OCI-LY7 (cell line): ENCODE data around the gene ZC3H15. TPM values are rescaled to one million over a fixed set of nuclear protein-coding genes. Genes with fewer than 3 reads are reported as not detected.
A peak's percentile ranks its signal among the peaks of the same experiment; 100 is the strongest.
"Not testable (repeated sequence)": the region's sequence is repeated elsewhere in the genome, so short reads cannot be mapped to it uniquely, and the experiment has no call there.

Source experiments
- Bru-seq: library from RNA; stranded (reverse); fragments of 400-500 nt; gene quantifications from one replicate; lab custom pipeline; 2021; lab: Mats Ljungman, UMichigan
- BruChase-seq, 2 experiments: library from RNA; stranded (reverse); fragments of 400-500 nt; gene quantifications; one replicate each; lab custom pipeline; 2021; lab: Mats Ljungman, UMichigan
- BruUV-seq: library from RNA; stranded (reverse); fragments of 400-500 nt; replicated peaks from 2 replicates; lab custom pipeline; 2021; lab: Mats Ljungman, UMichigan
- CTCF ChIA-PET: fragments of 300-600 bp; sonication (Branson Sonifier 250); formaldehyde crosslinking; loops from one replicate; lab custom pipeline; 2022; ENCODE audit warnings: antibody characterized with exemption; ENCODE audit not compliant: unreplicated experiment; lab: Charles Lee
- POLR2A ChIA-PET: fragments of 300-600 bp; sonication (Branson Sonifier 250); formaldehyde crosslinking; loops from one replicate; lab custom pipeline; 2022; ENCODE audit warnings: antibody characterized with exemption; lab: Charles Lee
- DNase-seq: peaks from one replicate; pipeline ENCODE4 v3.0.0-alpha.2; 2015; ENCODE audit warnings: low spot score
- H2AFZ ChIP-seq: fragments of 200-600 bp; sonication (generic), shearing (Covaris generic); 2 replicates; pipeline ENCODE4 v1.6.1; 2014; ENCODE audit warnings: mild to moderate bottlenecking, antibody characterized with exemption, low read length, moderate library complexity
- H3K27ac ChIP-seq: fragments of 200-600 bp; sonication (generic); 2 replicates; pipeline ENCODE4 v1.5.1; 2014; ENCODE audit warnings: mixed run types, low read depth, mild to moderate bottlenecking, moderate library complexity, low read length, inconsistent platforms; ENCODE audit not compliant: poor library complexity, severe bottlenecking
- H3K36me3 ChIP-seq: fragments of 200-600 bp; sonication (generic); 2 replicates; pipeline ENCODE4 v1.6.1; 2014; ENCODE audit warnings: mild to moderate bottlenecking, antibody characterized with exemption, low read length, moderate library complexity, mixed read lengths; ENCODE audit not compliant: insufficient read depth
- H3K4me1 ChIP-seq: fragments of 200-600 bp; sonication (generic); 2 replicates; pipeline ENCODE4 v1.5.1; 2014; ENCODE audit warnings: mild to moderate bottlenecking, low read length; ENCODE audit not compliant: insufficient read depth, poor library complexity, severe bottlenecking
- H3K4me2 ChIP-seq: fragments of 200-600 bp; sonication (generic); 2 replicates; pipeline ENCODE4 v1.6.1; 2014; ENCODE audit warnings: mild to moderate bottlenecking, low read length
- H3K4me3 ChIP-seq: fragments of 200-600 bp; sonication (generic); 2 replicates; pipeline ENCODE4 v1.5.1; 2014; ENCODE audit warnings: mild to moderate bottlenecking, low read depth, low read length; ENCODE audit not compliant: poor library complexity, severe bottlenecking
- H3K79me2 ChIP-seq: fragments of 200-600 bp; sonication (generic); 2 replicates; pipeline ENCODE4 v1.6.1; 2016; ENCODE audit warnings: low read depth, mild to moderate bottlenecking, low read length, moderate library complexity, mixed read lengths; ENCODE audit not compliant: insufficient read depth
- H3K9me2 ChIP-seq: fragments of 200-600 bp; sonication (generic); 2 replicates; pipeline ENCODE4 v1.6.1; 2016; ENCODE audit warnings: mild to moderate bottlenecking, low read length, mixed read lengths; ENCODE audit not compliant: insufficient read depth
- H3K9me3 ChIP-seq: fragments of 200-600 bp; sonication (generic); 2 replicates; pipeline ENCODE4 v1.6.1; 2014; ENCODE audit warnings: mild to moderate bottlenecking, mixed run types, low read length, mixed read lengths
- H4K20me1 ChIP-seq: fragments of 200-600 bp; sonication (generic); 2 replicates; pipeline ENCODE4 v1.6.1; 2014; ENCODE audit warnings: mild to moderate bottlenecking, antibody characterized with exemption, low read length, moderate library complexity, mixed read lengths; ENCODE audit not compliant: insufficient read depth
- EZH2phosphoT487 ChIP-seq: fragments of 200-600 bp; sonication (generic); IDR thresholded peaks from 2 replicates; pipeline ENCODE4 v1.6.1; 2018; ENCODE audit warnings: low read depth, borderline replicate concordance, mild to moderate bottlenecking, mixed run types, antibody characterized with exemption, low read length, moderate library complexity, mixed read lengths
- intact Hi-C: fragments of 100-400 bp; cut with micrococcal nuclease; formaldehyde crosslinking; loops from one replicate; pipeline ENCODE4 v1.10.0; 2022; ENCODE audit not compliant: unreplicated experiment
- long read RNA-seq: library from polyadenylated mRNA; stranded (forward); transcript quantifications from one replicate; pipeline ENCODE4 v2.0.0, GENCODE V29; 2022
- total RNA-seq, 2 experiments: library from RNA; depleted of rRNA in 1 of 2; stranded (reverse); fragments of >200 nt in 1 of 2; shearing (Covaris generic) in 1 of 2; gene quantifications; 2 replicates each; pipeline ENCODE4 v1.2.3, GENCODE V29; 2014 to 2022
- TF ChIP-seq, protein P1 (sequence below): fragments of 200-600 bp; sonication (generic); conservative IDR thresholded peaks from 2 replicates; pipeline ENCODE4 v1.5.1; 2014; ENCODE audit warnings: mild to moderate bottlenecking, antibody characterized with exemption, low read length, moderate library complexity, mixed read lengths

Gene ZC3H15
- total RNA-seq (2014; rRNA removed; shearing (Covaris generic)) = 47.7 and 71.3 TPM in 2 replicates
- total RNA-seq (2022) = 74.0 and 76.5 TPM in 2 replicates
- Bru-seq, nascent RNA = percentile 96 among the genes with signal in this experiment
- BruChase-seq, experiment 1, labeled RNA remaining after a 6-hour chase = percentile 90 among the genes with signal in this experiment
- percentile 92 among the genes with signal in this experiment for BruChase-seq, experiment 2, labeled RNA remaining after a 2-hour chase
- long read RNA-seq, transcript ZC3H15-201 (10 exons, 2,138 nt) = major isoform, 103 of 125 reads
- long read RNA-seq, partial matches to known transcripts = 8 of 125 reads
- long read RNA-seq, other reads (novel, unspliced or antisense) = 12 of 125 reads

DNA sequence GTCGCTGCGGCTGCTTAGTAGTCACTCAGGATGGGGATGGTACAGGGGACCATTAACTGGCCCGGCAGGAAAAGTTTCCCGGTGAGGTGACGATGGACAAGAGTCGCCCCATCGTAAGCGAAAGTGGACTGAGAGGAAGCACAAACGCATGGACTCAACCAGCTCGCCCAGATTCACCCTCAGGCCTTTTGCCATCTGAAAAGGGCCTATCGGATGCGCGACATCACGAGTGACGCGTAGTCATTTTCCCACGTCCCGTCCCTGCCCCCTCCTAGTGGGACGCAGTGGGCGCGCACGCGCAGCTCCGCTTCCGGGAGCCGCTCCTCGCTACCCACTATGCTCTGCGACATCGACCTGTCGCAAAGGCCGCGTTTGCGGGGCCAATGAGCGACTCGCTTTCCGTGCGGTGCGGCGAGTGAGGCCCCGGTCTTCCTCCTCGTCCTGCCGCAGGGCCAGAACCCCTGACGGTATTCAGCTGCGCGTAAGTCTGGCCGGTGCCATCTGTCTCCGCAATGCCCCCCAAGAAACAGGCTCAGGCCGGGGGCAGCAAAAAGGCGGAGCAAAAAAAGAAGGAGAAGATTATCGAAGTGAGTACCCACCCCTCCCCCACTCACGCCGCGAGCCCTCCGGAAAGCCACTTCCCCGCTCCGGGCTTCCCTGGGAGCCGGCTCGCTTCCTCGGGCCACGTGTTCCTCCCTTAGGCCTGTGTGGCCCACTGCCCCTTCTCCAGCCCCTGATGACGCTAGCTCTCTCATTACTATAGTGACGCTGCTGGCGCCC is at the start of gene ZC3H15:
Gene ZC3H15 (plus strand): TSS at position 390 of the 780 bp plus-strand sequence. CDS start 123 bp downstream, at position 513.
- ChIA-PET POLR2A (interaction anchor here (1.0 to 1.4 kb wide), 4 partner anchors 9 to 85 kb away, joined by 3 to 6 read pairs (median 4); no protein-coding TSS in a partner anchor), CTCF (no interaction called here)
- H3K27ac ChIP-seq = peak within 1 kb of the TSS; percentile 66
- peak within 1 kb of the TSS; percentile 92 for H2AFZ ChIP-seq
- peak within 1 kb of the TSS; percentile 95 for H3K4me2 ChIP-seq
- no TSS peak for BruUV-seq
- intact Hi-C loops = no loop called here
- H3K4me3 ChIP-seq = peak within 1 kb of the TSS; percentile 98
- H3K36me3 ChIP-seq = peaks cover 21% of the 10 kb centered on the region
- TF ChIP-seq, protein P1, sequence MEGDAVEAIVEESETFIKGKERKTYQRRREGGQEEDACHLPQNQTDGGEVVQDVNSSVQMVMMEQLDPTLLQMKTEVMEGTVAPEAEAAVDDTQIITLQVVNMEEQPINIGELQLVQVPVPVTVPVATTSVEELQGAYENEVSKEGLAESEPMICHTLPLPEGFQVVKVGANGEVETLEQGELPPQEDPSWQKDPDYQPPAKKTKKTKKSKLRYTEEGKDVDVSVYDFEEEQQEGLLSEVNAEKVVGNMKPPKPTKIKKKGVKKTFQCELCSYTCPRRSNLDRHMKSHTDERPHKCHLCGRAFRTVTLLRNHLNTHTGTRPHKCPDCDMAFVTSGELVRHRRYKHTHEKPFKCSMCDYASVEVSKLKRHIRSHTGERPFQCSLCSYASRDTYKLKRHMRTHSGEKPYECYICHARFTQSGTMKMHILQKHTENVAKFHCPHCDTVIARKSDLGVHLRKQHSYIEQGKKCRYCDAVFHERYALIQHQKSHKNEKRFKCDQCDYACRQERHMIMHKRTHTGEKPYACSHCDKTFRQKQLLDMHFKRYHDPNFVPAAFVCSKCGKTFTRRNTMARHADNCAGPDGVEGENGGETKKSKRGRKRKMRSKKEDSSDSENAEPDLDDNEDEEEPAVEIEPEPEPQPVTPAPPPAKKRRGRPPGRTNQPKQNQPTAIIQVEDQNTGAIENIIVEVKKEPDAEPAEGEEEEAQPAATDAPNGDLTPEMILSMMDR = no peak
- peaks cover 42% of the 10 kb centered on the region for H4K20me1 ChIP-seq
- H3K9me2 ChIP-seq = 0 out of 2 replicates have a peak, but pooled peaks cover 5% of the 10 kb centered on the region
- peaks cover 68% of the 10 kb centered on the region for H3K79me2 ChIP-seq
- peak; percentile 98 for DNase-seq
- H3K4me1 ChIP-seq = peaks cover 45% of the 10 kb centered on the region
- no peaks in the 10 kb centered on the region for H3K9me3 ChIP-seq

DNA sequence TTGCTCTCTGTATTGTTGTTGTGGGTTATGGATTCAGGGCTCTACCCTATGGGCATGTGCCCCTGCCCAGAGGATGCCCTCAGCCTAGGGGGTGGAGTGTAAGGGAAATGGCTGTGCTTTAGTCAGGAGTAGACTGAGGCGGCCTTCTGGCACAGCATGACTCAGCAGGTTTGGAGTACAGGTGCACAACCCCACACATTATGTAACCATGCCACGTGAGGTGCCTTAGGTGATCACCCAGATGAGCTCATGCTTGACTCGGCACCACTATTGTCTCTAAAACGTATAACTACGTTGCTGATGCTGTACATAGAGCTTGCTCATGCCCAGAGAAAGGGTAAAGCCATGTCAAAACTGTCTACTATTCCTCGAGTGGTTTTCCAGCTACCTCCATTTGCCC is 48.3 kb upstream of the ZC3H15 start:
- peak; percentile 14 for DNase-seq
- CTCF ChIA-PET = no interaction called here
- Histone ChIP-seq H3K27ac (no peak overlapping the region), H3K79me2 (no peaks in the 10 kb centered on the region), H3K9me2 (no peaks in the 10 kb centered on the region), H2AFZ (no peak overlapping the region), H4K20me1 (no peaks in the 10 kb centered on the region), H3K9me3 (peaks cover 12% of the 10 kb centered on the region; the same call in 1 of the 2 replicates), H3K4me1 (no peaks in the 10 kb centered on the region), H3K4me3 (no peak overlapping the region), H3K4me2 (no peak overlapping the region), H3K36me3 (no peaks in the 10 kb centered on the region)
- BruUV-seq = no TSS peak
- POLR2A ChIA-PET = no interaction called here
- intact Hi-C loops = no loop called here
- TF ChIP-seq, protein P1 = no peak
- TF ChIP-seq EZH2phosphoT487 = no peak

DNA sequence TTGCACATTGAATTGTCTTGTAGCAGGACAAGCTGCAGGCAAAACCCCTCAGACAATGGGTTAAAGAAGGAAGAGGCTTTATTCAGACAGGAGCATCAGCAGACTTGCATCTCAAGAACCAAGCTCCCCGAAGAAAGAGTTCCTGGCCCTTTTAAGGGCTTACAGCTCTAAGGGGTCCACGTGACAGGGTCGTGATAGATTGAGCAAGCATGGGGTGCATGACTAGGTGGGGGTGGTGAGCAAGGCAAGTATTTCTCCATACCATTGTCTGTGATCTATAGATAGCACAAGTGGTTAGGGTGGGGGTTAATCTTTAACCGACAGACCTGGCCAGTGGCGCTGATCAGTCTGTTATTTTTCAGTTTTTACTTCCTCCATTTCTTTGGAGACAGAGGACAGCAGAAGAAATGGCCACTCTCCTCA is 46.4 kb upstream of the ZC3H15 start:
- H4K20me1 ChIP-seq, H3K79me2 ChIP-seq, H3K36me3 ChIP-seq, BruUV-seq, H2AFZ ChIP-seq, CTCF ChIA-PET, POLR2A ChIA-PET, intact Hi-C loops, H3K4me1 ChIP-seq, H3K4me2 ChIP-seq, DNase-seq, H3K9me2 ChIP-seq, H3K27ac ChIP-seq, H3K4me3 ChIP-seq: not testable (repeated sequence)
- H3K9me3 ChIP-seq = peaks cover 12% of the 10 kb centered on the region; the same call in 1 of the 2 replicates
